Sigmoid colon (tissue), 4 donors: Measurements from ENCODE around the gene GALNT13.

Source experiments
- CTCF ChIP-seq, 4 experiments: fragments of 450-650 bp in 3 of 4; fragments of 200-600 bp in 1 of 4; IDR thresholded peaks; one replicate each; pipeline ENCODE4 v1.5.1; 2016 to 2019; ENCODE audit warnings: antibody characterized with exemption in 4 of 4, mild to moderate bottlenecking in 3 of 4, moderate library complexity in 2 of 4
- EP300 ChIP-seq, 4 donors: sonication (generic); formaldehyde crosslinking; IDR thresholded peaks; one replicate each; pipeline ENCODE4 v1.6.1; 2017; ENCODE audit warnings: antibody characterized with exemption in 4 of 4
- POLR2A ChIP-seq, 2 donors: fragments of 450-650 bp; IDR thresholded peaks; one replicate each; pipeline ENCODE4 v1.6.1; 2016; ENCODE audit warnings: antibody characterized with exemption in 2 of 2, mild to moderate bottlenecking in 2 of 2, moderate library complexity in 2 of 2
- POLR2AphosphoS5 ChIP-seq, 4 donors: sonication (generic); formaldehyde crosslinking; IDR thresholded peaks; one replicate each; pipeline ENCODE4 v1.6.1; 2017; ENCODE audit warnings: antibody characterized with exemption in 4 of 4

DNA sequence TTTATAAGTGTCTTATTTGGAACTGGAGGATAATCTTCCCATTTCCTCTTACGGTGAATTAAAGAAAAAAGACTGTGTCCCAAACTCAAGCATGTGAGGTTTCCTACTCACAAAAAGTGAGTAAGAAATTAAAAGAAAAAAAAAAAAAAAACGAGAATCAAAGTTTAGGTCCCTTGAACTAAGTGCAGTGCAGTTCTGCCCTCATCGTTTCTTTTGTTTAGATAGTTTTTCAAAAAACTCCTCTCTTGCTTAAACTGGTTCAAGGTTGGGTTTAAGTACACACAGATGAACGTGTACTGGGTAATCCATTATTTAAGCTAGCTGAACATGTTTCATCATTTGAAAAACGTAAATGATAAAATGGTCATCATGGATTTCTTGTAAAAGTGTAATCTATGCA lies 590.9 kb downstream of the GALNT13 start:
- TF ChIP-seq CTCF (IDR thresholded peaks at IDR 0.05) (no peak), POLR2AphosphoS5 (IDR thresholded peaks at IDR 0.05) (no peak), POLR2A (IDR thresholded peaks at IDR 0.05) (no peak), EP300 (IDR thresholded peaks at IDR 0.05) (no peak)
